Liver (tissue), 9 donors: Measurements from ENCODE around the gene ATF6B. TPM values are rescaled to one million over a fixed set of nuclear protein-coding genes. Genes with fewer than 3 reads are reported as not detected.
A peak's percentile ranks its signal among the peaks of the same experiment; 100 is the strongest.

Experiments
- DNase-seq: peaks from one replicate; pipeline ENCODE4 v3.0.0-alpha.2; 2017; ENCODE audit warnings: low spot score
- H3K27ac ChIP-seq, 2 donors: one replicate each; pipeline ENCODE4 v1.7.0; 2013; ENCODE audit warnings: inconsistent platforms in 2 of 2, low read length in 2 of 2, control low read depth in 1 of 2, low read depth in 1 of 2, mild to moderate bottlenecking in 1 of 2
- H3K27me3 ChIP-seq, 4 donors: one replicate each; pipeline versions ENCODE4 v1.6.1 to v1.7.0; 2013; ENCODE audit warnings: low read length in 3 of 4, inconsistent platforms in 1 of 4, mild to moderate bottlenecking in 1 of 4, moderate library complexity in 1 of 4; ENCODE audit not compliant: control insufficient read depth in 4 of 4, insufficient read depth in 4 of 4
- H3K36me3 ChIP-seq, 4 donors: one replicate each; pipeline versions ENCODE4 v1.6.1 to v1.7.0; 2013; ENCODE audit warnings: low read length in 3 of 4, mild to moderate bottlenecking in 3 of 4, low read depth in 1 of 4, moderate library complexity in 1 of 4; ENCODE audit not compliant: control insufficient read depth in 4 of 4, insufficient read depth in 3 of 4
- H3K4me1 ChIP-seq, 4 donors: one replicate each; pipeline versions ENCODE4 v1.6.1 to v1.7.0; 2013; ENCODE audit warnings: low read length in 3 of 4, mild to moderate bottlenecking in 3 of 4, moderate library complexity in 1 of 4; ENCODE audit not compliant: control insufficient read depth in 4 of 4, insufficient read depth in 4 of 4
- H3K4me3 ChIP-seq, 3 donors: one replicate each; pipeline versions ENCODE4 v1.6.1 to v1.7.0; 2013; ENCODE audit warnings: low read length in 3 of 3, control low read depth in 1 of 3, low read depth in 1 of 3, mild to moderate bottlenecking in 1 of 3
- H3K9ac ChIP-seq, 2 donors: one replicate each; pipeline ENCODE4 v1.7.0; 2013; ENCODE audit warnings: low read length in 2 of 2, mild to moderate bottlenecking in 2 of 2, moderate library complexity in 2 of 2, control low read depth in 1 of 2, low read depth in 1 of 2
- H3K9me3 ChIP-seq, 4 donors: one replicate each; pipeline versions ENCODE4 v1.6.1 to v1.7.0; 2013; ENCODE audit warnings: low read length in 3 of 4; ENCODE audit not compliant: control insufficient read depth in 4 of 4
- CTCF ChIP-seq: fragments of 150-350 bp; IDR thresholded peaks from 2 replicates; pipeline ENCODE4 v1.5.1; 2017; ENCODE audit warnings: improper control_type of control experiment, low read depth, low read length; ENCODE audit not compliant: missing input control
- GABPA ChIP-seq, 2 donors: IDR thresholded peaks in 1 of 2; conservative IDR thresholded peaks in 1 of 2; 2 replicates each; pipeline ENCODE4 v1.6.1; 2016; ENCODE audit warnings: antibody characterized with exemption in 2 of 2, mild to moderate bottlenecking in 1 of 2, moderate library complexity in 1 of 2
- HNF4A ChIP-seq, 2 donors: conservative IDR thresholded peaks; 2 replicates each; pipeline ENCODE4 v1.6.1; 2016; ENCODE audit warnings: antibody characterized with exemption in 2 of 2, mild to moderate bottlenecking in 2 of 2
- JUND ChIP-seq, 2 donors: IDR thresholded peaks; 2 replicates each; pipeline ENCODE4 v1.6.1; 2016; ENCODE audit warnings: antibody characterized with exemption in 2 of 2
- RAD21 ChIP-seq, 2 donors: IDR thresholded peaks; 2 replicates each; pipeline ENCODE4 v1.6.1; 2016; ENCODE audit warnings: antibody characterized with exemption in 2 of 2, mild to moderate bottlenecking in 2 of 2
- REST ChIP-seq: IDR thresholded peaks from 2 replicates; pipeline ENCODE4 v1.6.1; 2016; ENCODE audit warnings: antibody characterized with exemption, mild to moderate bottlenecking
- RXRA ChIP-seq, 2 donors: IDR thresholded peaks; 2 replicates each; pipeline ENCODE4 v1.6.1; 2017 to 2018; ENCODE audit warnings: antibody characterized with exemption in 2 of 2, mild to moderate bottlenecking in 1 of 2
- SP1 ChIP-seq: IDR thresholded peaks from 2 replicates; pipeline ENCODE4 v1.6.1; 2018; ENCODE audit warnings: antibody characterized with exemption, mild to moderate bottlenecking
- TAF1 ChIP-seq: conservative IDR thresholded peaks from 2 replicates; pipeline ENCODE4 v1.6.1; 2016; ENCODE audit warnings: antibody characterized with exemption, mild to moderate bottlenecking
- YY1 ChIP-seq: IDR thresholded peaks from 2 replicates; pipeline ENCODE4 v1.6.1; 2016; ENCODE audit warnings: antibody characterized with exemption, mild to moderate bottlenecking
- ZBTB33 ChIP-seq: IDR thresholded peaks from 2 replicates; pipeline ENCODE4 v1.6.1; 2016; ENCODE audit warnings: antibody characterized with exemption
- WGBS: extraction: QIAGEN DNeasy Blood & Tissue Kit; methylation state at CpG from one replicate; pipeline ENCODE4 v1.1.7; 2013; 5-methylcytosine and 5-hydroxymethylcytosine counted together
- polyA plus RNA-seq, 2 donors: library from polyadenylated mRNA; stranded (reverse) in 1 of 2; unstranded in 1 of 2; fragments of 200-250 nt in 1 of 2; fragments of >200 nt in 1 of 2; fragmentation: Nextera tagmentation in 1 of 2; extraction: Ambion mirVana in 1 of 2; gene quantifications; one replicate each; pipeline versions ENCODE4 v1.2.1 to v1.2.3, GENCODE V29; 2013 to 2015
- total RNA-seq, 2 donors: library from RNA; depleted of rRNA; stranded (reverse); fragments of >200 nt; gene quantifications; one replicate each; pipeline ENCODE4 v1.2.3, GENCODE V29; 2014
- donor health status: healthy.
- donor health status: healthy.
- donor health status: healthy.
- donor health status: healthy.
- donor health status: healthy.

ATF6B gene
- total and polyA plus RNA-seq, 4 donors: 13.6 to 24.8 (median 15.5) TPM

- WGBS: 81% methylated on average over 5 of the region's 5 CpGs
- no peak for DNase-seq
- Histone ChIP-seq H3K27me3 (no peaks in the 10 kb centered on the region), H3K27ac (no peak overlapping the region), H3K9me3 (no peaks in the 10 kb centered on the region), H3K36me3 (no peaks in the 10 kb centered on the region), H3K9ac (no peak overlapping the region), H3K4me1 (peaks cover 0 to 5% (median 0%) of the 10 kb centered on the region in 4 donors), H3K4me3 (no peak overlapping the region)
- TF ChIP-seq RXRA (IDR thresholded peaks at IDR 0.05) (peak in 1 of 2 donors; percentile 21), ZBTB33 (no peak), HNF4A (conservative IDR thresholded peaks at IDR 0.05) (peak; percentile 27 to 61), SP1 (peak; percentile 70)
Observed at GRCh38 chr6:32140420-32141046, 12.5 kb upstream of the ATF6B start.

GRCh38 chr6:32139590-32139989 lies 11.5 kb upstream of the ATF6B start:
- TF ChIP-seq SP1: no peak
- no peak for TF ChIP-seq TAF1
- TF ChIP-seq RAD21 (IDR thresholded peaks at IDR 0.05): no peak
- TF ChIP-seq HNF4A (conservative IDR thresholded peaks at IDR 0.05): no peak
- no peak for TF ChIP-seq CTCF
- no peak for TF ChIP-seq JUND (IDR thresholded peaks at IDR 0.05)
- TF ChIP-seq REST: no peak
- no peak for TF ChIP-seq GABPA (IDR thresholded peaks at IDR 0.05 in 1 of 2, conservative IDR thresholded peaks at IDR 0.05 in 1 of 2)
- TF ChIP-seq RXRA (IDR thresholded peaks at IDR 0.05): no peak
- TF ChIP-seq YY1: no peak
- no peaks in the 10 kb centered on the region for H3K36me3 ChIP-seq
- no peak overlapping the region for H3K27ac ChIP-seq
- peaks cover 0 to 5% (median 0%) of the 10 kb centered on the region in 4 donors for H3K4me1 ChIP-seq
- 81% methylated on average over 5 of the region's 5 CpGs for WGBS
- no peak overlapping the region for H3K4me3 ChIP-seq
- H3K9ac ChIP-seq: no peak overlapping the region
- no peak for DNase-seq
- no peaks in the 10 kb centered on the region for H3K27me3 ChIP-seq
- no peaks in the 10 kb centered on the region for H3K9me3 ChIP-seq
